ENCODE data around the gene CDHR1.

The CDHR1 gene

DNA sequence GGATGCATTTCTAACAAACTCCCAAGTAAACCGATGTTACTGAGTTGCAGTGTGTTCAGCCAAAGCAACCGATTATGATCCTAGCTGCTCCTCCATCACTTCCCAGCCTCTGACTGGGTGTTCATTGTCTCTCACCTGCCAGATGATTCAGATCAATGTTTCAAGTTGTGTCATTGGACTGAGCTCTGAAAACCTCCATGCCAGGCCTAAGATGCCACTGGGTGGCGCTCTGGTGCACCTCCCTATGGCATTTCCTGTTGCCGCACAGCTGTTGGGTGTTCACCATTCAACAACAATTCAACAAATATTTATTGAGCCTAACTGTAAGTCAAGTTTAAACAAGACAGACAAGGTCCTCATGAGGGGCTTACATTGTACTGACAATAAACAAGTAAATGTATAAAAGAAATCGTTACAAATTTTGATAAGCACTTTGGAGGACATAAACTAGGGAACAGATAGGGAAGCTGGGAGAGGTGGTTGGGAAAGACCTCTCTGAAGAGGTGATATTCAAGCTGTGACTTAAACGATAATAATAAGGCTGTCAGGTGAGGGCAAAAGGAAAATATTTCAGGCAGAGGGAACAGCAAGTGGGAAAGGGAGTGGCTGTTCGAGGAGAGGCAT, 73.3 kb downstream of the CDHR1 start:
- peak; percentile 71 for DNase-seq

DNA sequence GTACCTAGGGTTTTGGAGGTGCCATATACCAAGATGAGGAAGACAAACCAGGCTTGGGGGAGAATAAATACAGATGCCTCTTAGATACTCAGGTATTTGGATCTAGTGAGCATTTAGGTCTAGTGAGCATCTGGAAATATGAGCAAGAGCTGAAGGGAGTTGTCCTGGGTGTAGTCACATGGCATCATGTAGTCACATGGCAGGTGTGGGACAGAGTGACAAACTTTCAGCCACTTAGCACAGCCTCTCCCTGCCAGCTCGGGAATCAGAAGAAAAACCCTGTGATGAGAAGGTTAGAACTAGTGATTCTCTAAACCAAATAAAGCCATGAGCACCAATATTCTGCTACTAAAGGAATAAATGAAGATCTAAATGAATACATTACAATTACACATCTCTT, 74.8 kb downstream of the CDHR1 start:
- DNase-seq = no peak

All from activated CD4-positive, CD25-positive, alpha-beta regulatory T cell treated with anti-CD3 and anti-CD28 coated beads, Interleukin-2, amount 50 U/mL, for 72 hours (primary cell).